Activated CD8-positive, alpha-beta T cell treated with anti-CD3 and anti-CD28 coated beads for 36 hours (primary cell): Measurements from ENCODE around the gene GJB1. TPM values are rescaled to one million over a fixed set of nuclear protein-coding genes. Genes with fewer than 3 reads are reported as not detected.

Source experiments
- ATAC-seq: fragments of 200-7000 bp; cut with Tn5 transposase; one replicate; pipeline ENCODE4 v1.10.0; 2021; ENCODE audit warnings: mild to moderate bottlenecking, moderate library complexity
- CTCF ChIA-PET: fragments of 350-600 bp; sonication (Branson Sonifier 250); formaldehyde crosslinking; loops from one replicate; lab custom pipeline; 2021; ENCODE audit warnings: antibody characterized with exemption; lab: Charles Lee
- POLR2A ChIA-PET: fragments of 350-600 bp; sonication (Branson Sonifier 250); formaldehyde crosslinking; loops from one replicate; lab custom pipeline; 2021; ENCODE audit warnings: antibody characterized with exemption; lab: Charles Lee
- DNase-seq: peaks from one replicate; pipeline ENCODE4 v3.0.0-alpha.2; 2020
- H3K27ac Mint-ChIP-seq: one replicate; pipeline ENCODE4 v1.8.0; 2021; ENCODE audit warnings: mild to moderate bottlenecking, mixed read lengths
- H3K27me3 Mint-ChIP-seq: one replicate; pipeline ENCODE4 v1.8.0; 2021; ENCODE audit warnings: mixed read lengths
- H3K36me3 Mint-ChIP-seq: one replicate; pipeline ENCODE4 v1.8.0; 2021; ENCODE audit warnings: low read depth, mixed read lengths
- H3K4me1 Mint-ChIP-seq: one replicate; pipeline ENCODE4 v1.8.0; 2021; ENCODE audit warnings: low read depth, mixed read lengths
- H3K4me3 Mint-ChIP-seq: one replicate; pipeline ENCODE4 v1.8.0; 2021; ENCODE audit warnings: mild to moderate bottlenecking, moderate library complexity, mixed read lengths
- H3K9me3 Mint-ChIP-seq: one replicate; pipeline ENCODE4 v1.8.0; 2021; ENCODE audit warnings: mixed read lengths
- intact Hi-C: fragments of 100-400 bp; cut with micrococcal nuclease; formaldehyde crosslinking; loops from one replicate; pipeline ENCODE4 v1.10.0; 2022
- total RNA-seq, 2 experiments: library from RNA; stranded (reverse); gene quantifications; one replicate each; pipeline ENCODE4 v1.2.3, GENCODE V29; 2021
- TF ChIP-seq, protein P1 (sequence below): fragments of 200-600 bp; IDR thresholded peaks from one replicate; pipeline ENCODE4 v1.8.0; 2022; ENCODE audit warnings: antibody characterized with exemption, mild to moderate bottlenecking

The GJB1 gene
- total RNA-seq, 2 experiments from 2014 or later: not detected

DNA sequence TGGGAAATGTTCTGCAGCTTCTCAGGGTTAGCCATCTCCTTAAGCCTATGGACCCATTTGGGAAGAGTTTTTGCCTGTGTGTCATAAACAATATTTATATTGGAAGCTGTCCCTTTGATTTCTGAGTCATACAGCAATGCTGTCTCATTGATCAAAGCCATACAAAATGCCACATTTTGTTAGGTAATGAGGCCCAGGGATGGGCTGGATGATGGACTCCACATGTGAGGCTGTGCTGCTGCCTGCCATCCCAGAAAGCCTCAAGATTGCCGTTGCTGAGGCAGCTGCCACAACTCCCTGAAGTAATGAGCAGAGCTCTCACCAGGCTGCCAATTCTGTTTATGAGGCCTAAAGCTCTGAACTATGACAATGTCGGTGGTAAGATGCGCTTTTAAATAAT lies 12.2 kb upstream of the GJB1 start:
- Mint-ChIP-seq H3K4me1 (no peaks in the 10 kb centered on the region), H3K27me3 (no peaks in the 10 kb centered on the region), H3K27ac (no peak overlapping the region), H3K9me3 (no peaks in the 10 kb centered on the region), H3K4me3 (no peak overlapping the region), H3K36me3 (no peaks in the 10 kb centered on the region)
- ATAC-seq (no peak), DNase-seq (no peak)
- intact Hi-C loops: no loop called here
- CTCF ChIA-PET: no interaction called here
- POLR2A ChIA-PET: no interaction called here
- TF ChIP-seq, protein P1, sequence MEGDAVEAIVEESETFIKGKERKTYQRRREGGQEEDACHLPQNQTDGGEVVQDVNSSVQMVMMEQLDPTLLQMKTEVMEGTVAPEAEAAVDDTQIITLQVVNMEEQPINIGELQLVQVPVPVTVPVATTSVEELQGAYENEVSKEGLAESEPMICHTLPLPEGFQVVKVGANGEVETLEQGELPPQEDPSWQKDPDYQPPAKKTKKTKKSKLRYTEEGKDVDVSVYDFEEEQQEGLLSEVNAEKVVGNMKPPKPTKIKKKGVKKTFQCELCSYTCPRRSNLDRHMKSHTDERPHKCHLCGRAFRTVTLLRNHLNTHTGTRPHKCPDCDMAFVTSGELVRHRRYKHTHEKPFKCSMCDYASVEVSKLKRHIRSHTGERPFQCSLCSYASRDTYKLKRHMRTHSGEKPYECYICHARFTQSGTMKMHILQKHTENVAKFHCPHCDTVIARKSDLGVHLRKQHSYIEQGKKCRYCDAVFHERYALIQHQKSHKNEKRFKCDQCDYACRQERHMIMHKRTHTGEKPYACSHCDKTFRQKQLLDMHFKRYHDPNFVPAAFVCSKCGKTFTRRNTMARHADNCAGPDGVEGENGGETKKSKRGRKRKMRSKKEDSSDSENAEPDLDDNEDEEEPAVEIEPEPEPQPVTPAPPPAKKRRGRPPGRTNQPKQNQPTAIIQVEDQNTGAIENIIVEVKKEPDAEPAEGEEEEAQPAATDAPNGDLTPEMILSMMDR: no peak

DNA sequence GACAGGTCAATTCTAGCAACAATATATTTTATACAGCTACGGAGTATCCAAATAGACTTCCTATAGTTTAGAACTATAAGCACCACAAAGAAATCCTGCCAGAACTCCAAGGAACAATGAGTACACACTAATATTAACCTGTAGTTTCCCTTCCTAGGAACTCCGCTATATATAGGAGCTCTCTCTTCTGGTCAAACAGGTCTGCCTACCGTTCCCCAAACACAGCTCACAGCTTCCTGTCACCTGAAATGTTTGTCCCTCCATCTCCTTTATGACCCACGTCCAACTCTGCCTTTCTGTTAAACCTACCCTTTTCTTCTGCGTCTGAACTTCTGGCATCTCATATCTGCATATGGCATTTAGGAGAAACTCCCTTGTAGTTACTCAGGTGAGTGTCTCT lies 10.5 kb upstream of the GJB1 start:
- Mint-ChIP-seq H3K4me1 (peaks cover 5% of the 10 kb centered on the region), H3K4me3 (no peak overlapping the region), H3K27ac (no peak overlapping the region), H3K9me3 (no peaks in the 10 kb centered on the region), H3K27me3 (no peaks in the 10 kb centered on the region), H3K36me3 (no peaks in the 10 kb centered on the region)
- ChIA-PET POLR2A (interaction anchor here (0.6 kb wide), 1 partner anchor 307 kb away, joined by 3 read pairs; no protein-coding TSS in a partner anchor), CTCF (no interaction called here)
- intact Hi-C loops: no loop called here
- DNase-seq: no peak
- TF ChIP-seq, protein P1: no peak
- no peak for ATAC-seq

DNA sequence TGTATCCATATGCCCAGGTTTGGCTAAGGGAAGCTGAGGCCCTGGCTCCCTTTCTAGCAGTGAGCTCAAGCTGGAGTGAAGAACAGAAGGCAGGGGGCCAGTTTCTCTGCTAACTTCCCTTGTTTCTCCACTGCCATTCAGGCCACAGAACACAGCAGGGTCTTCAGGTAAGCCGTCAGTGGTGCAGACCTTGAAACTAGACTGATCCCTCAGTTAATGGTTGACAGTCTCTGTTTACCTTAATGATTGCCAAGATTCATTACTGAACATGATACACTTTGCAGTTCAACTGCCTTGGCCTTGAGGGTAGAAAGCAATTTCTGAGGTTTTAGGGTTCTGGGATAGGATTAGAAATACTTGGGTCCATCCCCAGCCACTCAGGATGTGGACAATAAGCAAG lies 8.9 kb upstream of the GJB1 start:
- Mint-ChIP-seq H3K9me3 (no peaks in the 10 kb centered on the region), H3K36me3 (no peaks in the 10 kb centered on the region), H3K4me3 (no peak overlapping the region), H3K27ac (no peak overlapping the region), H3K4me1 (peaks cover 5% of the 10 kb centered on the region), H3K27me3 (no peaks in the 10 kb centered on the region)
- ATAC-seq (no peak), DNase-seq (no peak)
- CTCF ChIA-PET: no interaction called here
- POLR2A ChIA-PET: no interaction called here
- intact Hi-C loops: no loop called here
- TF ChIP-seq, protein P1: no peak

DNA sequence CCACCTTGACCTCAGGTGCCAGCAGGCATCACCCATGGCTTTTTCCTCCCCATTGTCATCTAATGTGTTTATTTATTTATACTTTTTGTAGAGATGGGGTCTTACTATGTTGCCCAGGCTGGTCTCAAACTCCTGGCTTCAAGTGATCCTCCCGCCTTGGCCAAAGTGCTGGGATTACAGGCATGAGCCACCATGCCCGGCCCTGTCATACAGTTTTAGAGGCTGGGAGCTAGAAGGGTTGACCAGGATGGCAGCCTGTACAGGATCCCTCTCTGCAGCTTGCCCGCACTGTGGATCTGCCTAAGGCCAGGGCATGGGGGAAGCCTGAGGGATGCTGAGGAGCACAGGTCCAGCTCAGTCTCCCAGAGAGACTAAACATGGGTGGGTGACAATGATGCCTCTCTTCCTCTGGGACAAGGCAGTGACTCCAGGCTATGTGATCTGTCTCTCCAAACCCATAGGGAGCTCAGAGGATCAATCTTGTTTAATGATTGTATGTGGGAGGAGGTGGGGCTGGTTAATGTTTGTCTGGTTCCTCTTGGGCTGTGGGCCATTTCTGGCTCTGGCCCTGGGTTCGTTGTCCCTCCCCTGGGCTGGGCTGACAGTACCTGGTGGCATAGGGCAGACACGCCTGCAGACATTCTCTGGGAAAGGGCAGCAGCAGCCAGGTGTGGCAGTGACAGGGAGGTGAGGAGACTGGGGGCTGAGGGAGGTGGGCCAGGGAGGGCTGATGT lies 8.3 kb upstream of the GJB1 start:
- no peak for ATAC-seq
- H3K36me3 Mint-ChIP-seq: no peaks in the 10 kb centered on the region

DNA sequence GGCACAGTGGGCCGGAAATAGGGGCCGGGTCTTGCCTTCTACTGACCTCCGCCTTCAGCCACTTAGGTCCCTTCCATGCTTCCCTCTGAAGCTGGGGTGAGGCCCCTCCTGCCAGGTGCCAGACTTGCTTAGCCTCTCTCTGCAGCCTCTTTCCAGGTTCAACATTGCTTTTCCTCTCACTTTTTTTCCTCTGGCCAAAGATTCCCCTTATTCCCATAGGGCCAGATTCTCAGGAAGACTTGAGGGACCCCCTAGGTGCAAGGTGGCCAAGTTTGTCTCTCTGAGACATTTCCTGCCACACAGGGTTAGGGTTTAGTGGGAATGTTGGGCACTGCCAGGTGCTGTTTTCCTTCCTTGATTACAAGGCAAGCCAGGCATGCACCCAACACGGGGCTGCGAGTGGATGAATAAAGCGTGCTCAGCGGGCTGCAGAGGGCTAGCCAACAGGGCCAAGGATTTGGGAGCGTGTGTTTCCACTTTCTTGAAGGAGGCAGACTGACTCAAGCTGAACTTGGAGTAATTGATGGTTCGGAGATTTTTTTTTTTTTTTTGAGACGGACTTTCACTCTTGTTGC lies 7.6 kb upstream of the GJB1 start:
- intact Hi-C loops: no loop called here
- Mint-ChIP-seq H3K4me3 (no peak overlapping the region), H3K36me3 (no peaks in the 10 kb centered on the region), H3K27ac (no peak overlapping the region), H3K4me1 (peaks cover 5% of the 10 kb centered on the region), H3K27me3 (no peaks in the 10 kb centered on the region), H3K9me3 (no peaks in the 10 kb centered on the region)
- TF ChIP-seq, protein P1: no peak
- CTCF ChIA-PET: no interaction called here
- DNase-seq (no peak), ATAC-seq (no peak)
- POLR2A ChIA-PET: no interaction called here

More for the DNA sequence above, 8.3 kb upstream of the GJB1 start:
- Mint-ChIP-seq H3K4me1 (peaks cover 5% of the 10 kb centered on the region), H3K9me3 (no peaks in the 10 kb centered on the region), H3K27ac (no peak overlapping the region), H3K27me3 (no peaks in the 10 kb centered on the region), H3K4me3 (no peak overlapping the region)
- CTCF ChIA-PET: no interaction called here
- intact Hi-C loops: no loop called here
- TF ChIP-seq, protein P1: no peak
- POLR2A ChIA-PET: no interaction called here
- DNase-seq: no peak
